Activated CD4-positive, CD25-positive, alpha-beta regulatory T cell treated with anti-CD3 and anti-CD28 coated beads, Interleukin-2, amount 50 U/mL, for 24 hours (primary cell): Measurements from ENCODE around the gene UBAP1L.

ENCODE experiments used
- ATAC-seq, 2 donors: fragments of 150-1000 bp; cut with Tn5 transposase; one replicate each; pipeline ENCODE4 v1.10.0; 2021; ENCODE audit warnings: mild to moderate bottlenecking in 1 of 2, moderate library complexity in 1 of 2

Gene UBAP1L

GRCh38 chr15:65062061-65062460 is 52.9 kb downstream of the UBAP1L start:
- no peak for ATAC-seq

GRCh38 chr15:65060641-65061397 is 54.2 kb downstream of the UBAP1L start:
- ATAC-seq, result no peak

GRCh38 chr15:65059931-65060596 is 54.9 kb downstream of the UBAP1L start:
- ATAC-seq, result no peak

- ATAC-seq, result no peak
Observed at GRCh38 chr15:65059369-65059750, 55.6 kb downstream of the UBAP1L start.

GRCh38 chr15:65058394-65059368 is 56.3 kb downstream of the UBAP1L start:
- ATAC-seq, result no peak

GRCh38 chr15:65057549-65057940 is 57.5 kb downstream of the UBAP1L start:
- ATAC-seq, result no peak

- no peak for ATAC-seq
Observed at GRCh38 chr15:65056868-65057548, 58.0 kb downstream of the UBAP1L start.

GRCh38 chr15:65056106-65056505 is 58.9 kb downstream of the UBAP1L start:
- ATAC-seq, result no peak

GRCh38 chr15:65055201-65055870 is 59.7 kb downstream of the UBAP1L start:
- ATAC-seq, result no peak

GRCh38 chr15:65054333-65055200 is 60.4 kb downstream of the UBAP1L start:
- peak in 1 of 2 donors; percentile 15 for ATAC-seq

- no peak for ATAC-seq
Observed at GRCh38 chr15:65052956-65053355, 62.0 kb downstream of the UBAP1L start.

GRCh38 chr15:65051266-65051665 is 63.7 kb downstream of the UBAP1L start:
- ATAC-seq, result no peak

GRCh38 chr15:65050270-65050669 is 64.7 kb downstream of the UBAP1L start:
- ATAC-seq, result no peak

- peak; percentile 97 to 99 for ATAC-seq
Observed at GRCh38 chr15:65049418-65049840, 65.6 kb downstream of the UBAP1L start.

- ATAC-seq, result no peak
Observed at GRCh38 chr15:65048241-65048640, 66.8 kb downstream of the UBAP1L start.

GRCh38 chr15:65044724-65045481 is 70.1 kb downstream of the UBAP1L start, which contains the start of gene SLC51B:
Gene SLC51B (plus strand): TSS chr15:65045387. CDS start chr15:65050005, 4,618 bp downstream.
- ATAC-seq, result no peak

- ATAC-seq, result peak in 1 of 2 donors; percentile 63
Observed at GRCh38 chr15:65044218-65044617, 70.8 kb downstream of the UBAP1L start.

- no peak for ATAC-seq
Observed at GRCh38 chr15:65042776-65043327, 72.1 kb downstream of the UBAP1L start.
